ENCODE data around the gene SHANK2.

The SHANK2 gene

GRCh38 chr11:71218789-71219499 lies 33.4 kb downstream of the SHANK2 start:
- no peak for DNase-seq

- no peak for DNase-seq
These were observed 36.9 kb downstream of the SHANK2 start for GRCh38 chr11:71215425-71215965.

- DNase-seq: no peak
These were observed 37.6 kb downstream of the SHANK2 start for GRCh38 chr11:71214553-71215424.

GRCh38 chr11:71213696-71214552 lies 38.5 kb downstream of the SHANK2 start:
- DNase-seq: no peak

- DNase-seq: no peak
These were observed 39.4 kb downstream of the SHANK2 start for GRCh38 chr11:71212871-71213559.

GRCh38 chr11:71211631-71212030 lies 40.7 kb downstream of the SHANK2 start:
- DNase-seq: no peak

GRCh38 chr11:71210861-71211260 lies 41.5 kb downstream of the SHANK2 start:
- no peak for DNase-seq

GRCh38 chr11:71209656-71210055 lies 42.7 kb downstream of the SHANK2 start:
- DNase-seq: no peak

- DNase-seq: no peak
These were observed 43.2 kb downstream of the SHANK2 start for GRCh38 chr11:71209181-71209580.

GRCh38 chr11:71208011-71208774 lies 44.2 kb downstream of the SHANK2 start:
- DNase-seq: no peak

GRCh38 chr11:71207563-71207962 lies 44.8 kb downstream of the SHANK2 start:
- DNase-seq: no peak

- no peak for DNase-seq
These were observed 46.2 kb downstream of the SHANK2 start for GRCh38 chr11:71206186-71206585.

GRCh38 chr11:71204748-71205664 lies 47.4 kb downstream of the SHANK2 start:
- no peak for DNase-seq

- DNase-seq: no peak
These were observed 48.1 kb downstream of the SHANK2 start for GRCh38 chr11:71204294-71204693.

GRCh38 chr11:71203681-71204080 lies 48.7 kb downstream of the SHANK2 start:
- DNase-seq: no peak

GRCh38 chr11:71202966-71203365 lies 49.4 kb downstream of the SHANK2 start:
- no peak for DNase-seq

GRCh38 chr11:71202598-71202944 lies 49.8 kb downstream of the SHANK2 start:
- DNase-seq: no peak

Measured in NCI-H187 treated with DMSO at 0.1 percent for 48 hours (cell line).